Measurements from ENCODE around the gene OMD.
"Not testable (repeated sequence)": the region's sequence is repeated elsewhere in the genome, so short reads cannot be mapped to it uniquely, and the experiment has no call there.

OMD gene

GRCh38 chr9:92424340-92424739 lies at the start of gene OMD:
Gene OMD (minus strand): TSS chr9:92424471. CDS start chr9:92417558, 6,913 bp downstream.
- DNase-seq = no peak

GRCh38 chr9:92468206-92468605 lies 43.9 kb upstream of the OMD start:
- DNase-seq = peak in 1 of 2 experiments; percentile 13

- DNase-seq = no peak
These were observed 43.2 kb upstream of the OMD start for GRCh38 chr9:92467511-92467910.

- DNase-seq = no peak
These were observed 42.8 kb upstream of the OMD start for GRCh38 chr9:92467041-92467440.

GRCh38 chr9:92463984-92464383 lies 39.7 kb upstream of the OMD start:
- no peak for DNase-seq

- DNase-seq = no peak
These were observed 39.1 kb upstream of the OMD start for GRCh38 chr9:92463387-92463786.

GRCh38 chr9:92457576-92457975 lies 33.3 kb upstream of the OMD start:
- no peak for DNase-seq

- DNase-seq = no peak
These were observed 30.9 kb upstream of the OMD start for GRCh38 chr9:92455217-92455616.

GRCh38 chr9:92446536-92446935 lies 22.3 kb upstream of the OMD start:
- no peak for DNase-seq

- no peak for DNase-seq
These were observed 20.6 kb upstream of the OMD start for GRCh38 chr9:92444841-92445240.

- DNase-seq = no peak
These were observed 16.4 kb upstream of the OMD start for GRCh38 chr9:92440751-92441046.

- no peak for DNase-seq
These were observed 15.9 kb upstream of the OMD start for GRCh38 chr9:92439921-92440750.

- peak; percentile 10 to 16 for DNase-seq
These were observed 14.7 kb upstream of the OMD start for GRCh38 chr9:92438900-92439526.

- no peak for DNase-seq
These were observed 11.0 kb upstream of the OMD start for GRCh38 chr9:92435263-92435662.

GRCh38 chr9:92432972-92433548 lies 8.8 kb upstream of the OMD start:
- DNase-seq = no peak

- peak in 1 of 2 experiments; percentile 35 for DNase-seq
These were observed 8.1 kb upstream of the OMD start for GRCh38 chr9:92432350-92432749.

- DNase-seq = no peak
These were observed 5.6 kb upstream of the OMD start for GRCh38 chr9:92429836-92430235.

- DNase-seq = peak; percentile 82 to 96
These were observed 2.4 kb upstream of the OMD start for GRCh38 chr9:92426501-92427145.

- DNase-seq = no peak
These were observed 1.2 kb upstream of the OMD start for GRCh38 chr9:92425474-92425873.

GRCh38 chr9:92423612-92424011 lies 659 bp downstream of the OMD start:
- DNase-seq = no peak

GRCh38 chr9:92422611-92423338 lies 1.5 kb downstream of the OMD start:
- DNase-seq = no peak

GRCh38 chr9:92414566-92414965 lies 9.7 kb downstream of the OMD start:
- no peak for DNase-seq

- DNase-seq = not testable (repeated sequence)
These were observed 13.1 kb downstream of the OMD start for GRCh38 chr9:92411157-92411556.
